Body of pancreas (tissue), 4 donors: ENCODE results near the gene OR2L2.

Experiments
- POLR2A ChIP-seq, 3 donors: fragments of 450-650 bp; IDR thresholded peaks; one replicate each; pipeline ENCODE4 v1.6.1; 2016; ENCODE audit warnings: antibody characterized with exemption in 3 of 3, mild to moderate bottlenecking in 2 of 3
- TF ChIP-seq, protein P1 (sequence below), 7 experiments: fragments of 450-650 bp in 4 of 7; fragments of 200-600 bp in 3 of 7; sonication (generic) in 3 of 7; IDR thresholded peaks; one replicate each; pipeline ENCODE4 v1.5.1; 2016 to 2019; ENCODE audit warnings: antibody characterized with exemption in 7 of 7

GRCh38 chr1:247992986-247993385 is 36.9 kb upstream of the OR2L2 start:
- TF ChIP-seq POLR2A (IDR thresholded peaks at IDR 0.05) = no peak
- TF ChIP-seq, protein P1, sequence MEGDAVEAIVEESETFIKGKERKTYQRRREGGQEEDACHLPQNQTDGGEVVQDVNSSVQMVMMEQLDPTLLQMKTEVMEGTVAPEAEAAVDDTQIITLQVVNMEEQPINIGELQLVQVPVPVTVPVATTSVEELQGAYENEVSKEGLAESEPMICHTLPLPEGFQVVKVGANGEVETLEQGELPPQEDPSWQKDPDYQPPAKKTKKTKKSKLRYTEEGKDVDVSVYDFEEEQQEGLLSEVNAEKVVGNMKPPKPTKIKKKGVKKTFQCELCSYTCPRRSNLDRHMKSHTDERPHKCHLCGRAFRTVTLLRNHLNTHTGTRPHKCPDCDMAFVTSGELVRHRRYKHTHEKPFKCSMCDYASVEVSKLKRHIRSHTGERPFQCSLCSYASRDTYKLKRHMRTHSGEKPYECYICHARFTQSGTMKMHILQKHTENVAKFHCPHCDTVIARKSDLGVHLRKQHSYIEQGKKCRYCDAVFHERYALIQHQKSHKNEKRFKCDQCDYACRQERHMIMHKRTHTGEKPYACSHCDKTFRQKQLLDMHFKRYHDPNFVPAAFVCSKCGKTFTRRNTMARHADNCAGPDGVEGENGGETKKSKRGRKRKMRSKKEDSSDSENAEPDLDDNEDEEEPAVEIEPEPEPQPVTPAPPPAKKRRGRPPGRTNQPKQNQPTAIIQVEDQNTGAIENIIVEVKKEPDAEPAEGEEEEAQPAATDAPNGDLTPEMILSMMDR (IDR thresholded peaks at IDR 0.05) = no peak
